ENCODE data around the gene RNF223. TPM values are rescaled to one million over a fixed set of nuclear protein-coding genes. Genes with fewer than 3 reads are reported as not detected.
A peak's percentile ranks its signal among the peaks of the same experiment; 100 is the strongest.

Gene RNF223
- total RNA-seq, 1 experiment from 2014 or later, result not detected

DNA sequence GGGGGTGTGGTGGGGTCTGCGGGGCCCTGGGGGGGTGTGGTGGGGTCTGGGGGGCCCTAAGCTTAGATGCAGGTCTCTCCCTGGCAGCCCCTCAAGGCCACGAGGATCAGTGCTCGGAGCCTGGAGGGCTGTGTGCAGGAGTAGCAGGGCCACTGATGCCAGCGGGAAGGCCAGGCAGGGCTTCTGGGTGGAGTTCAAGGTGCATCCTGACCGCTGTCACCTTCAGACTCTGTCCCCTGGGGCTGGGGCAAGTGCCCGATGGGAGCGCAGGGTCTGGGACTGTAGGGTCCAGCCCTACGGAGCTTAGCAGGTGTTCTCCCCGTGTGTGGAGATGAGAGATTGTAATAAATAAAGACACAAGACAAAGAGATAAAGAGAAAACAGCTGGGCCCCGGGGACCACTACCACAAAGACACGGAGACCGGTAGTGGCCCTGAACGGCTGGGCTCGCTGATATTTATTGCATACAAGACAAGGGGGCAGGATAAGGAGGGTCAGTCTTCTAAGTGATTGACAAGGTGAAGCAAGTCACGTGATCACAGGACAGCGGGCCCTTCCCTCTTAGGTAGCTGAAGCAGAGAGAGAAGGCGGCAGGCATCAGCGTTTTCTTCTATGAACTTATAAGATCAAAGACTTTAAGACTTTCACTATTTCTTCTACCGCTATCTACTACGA, 8.7 kb downstream of the RNF223 start:
- Mint-ChIP-seq H3K36me3 (ENCODE audit: insufficient read depth in 1 of 3, low read depth in 3 of 3) (no peaks in the 10 kb centered on the region), H3K4me1 (peaks cover 10 to 20% of the 10 kb centered on the region in 2 experiments), H3K27me3 (ENCODE audit: low read depth) (peaks cover 55% of the 10 kb centered on the region), H3K27ac (no peak overlapping the region; a peak in 1 of 7 replicates), H3K4me3 (peak overlapping the region in 1 of 2 experiments; percentile 5; a peak in 1 of 5 replicates), H3K9me3 (no peaks in the 10 kb centered on the region)
- Histone ChIP-seq H2AFZ (ENCODE audit: low read length) (no peak overlapping the region), H2AK5ac (ENCODE audit: insufficient read length, low read length) (no peak overlapping the region), H3K9ac (ENCODE audit: extremely low read depth, insufficient read length, low read length) (no peak overlapping the region), H3K18ac (ENCODE audit: insufficient read length, low read depth, low read length) (no peak overlapping the region), H4K8ac (replicated peaks; ENCODE audit: insufficient read length, low read depth, low read length) (no peak overlapping the region), H3K4me2 (ENCODE audit: insufficient read depth, insufficient read length, low read length) (no peak overlapping the region), H3T11ph (ENCODE audit: low read length) (no peak overlapping the region), H3K4me1 (ENCODE audit: insufficient read depth, low read length) (no peaks in the 10 kb centered on the region), H3K14ac (ENCODE audit: insufficient read depth, low read length) (no peak overlapping the region; the same call in 1 of the 2 replicates), H2BK5ac (ENCODE audit: insufficient read length, low read length) (no peak overlapping the region), H4K91ac (ENCODE audit: insufficient read length, low read depth, low read length) (no peak overlapping the region), H3K4ac (ENCODE audit: low read depth, low read length) (no peak overlapping the region), H4K20me1 (ENCODE audit: control insufficient read depth, insufficient read depth, insufficient read length) (no peaks in the 10 kb centered on the region), H2BK15ac (ENCODE audit: low read depth, low read length) (no peak overlapping the region), H3K79me2 (ENCODE audit: insufficient read depth, low read length) (no peaks in the 10 kb centered on the region), H3K56ac (ENCODE audit: insufficient read length, low read depth, low read length) (no peak overlapping the region), H2BK12ac (ENCODE audit: insufficient read length, low read depth, low read length) (no peak overlapping the region), H4K5ac (ENCODE audit: insufficient read length, low read depth, low read length) (no peak overlapping the region), H2BK20ac (ENCODE audit: low read depth, low read length, poor library complexity, severe bottlenecking) (no peak overlapping the region), H3K27me3 (ENCODE audit: insufficient read depth, low read length) (no peaks in the 10 kb centered on the region; the same call in 1 of the 2 replicates), H3K23ac (ENCODE audit: insufficient read length, low read depth, low read length) (no peak overlapping the region), H3K79me1 (ENCODE audit: insufficient read depth, low read depth, low read length, poor library complexity, severe bottlenecking) (no peaks in the 10 kb centered on the region), H3K9me3 (ENCODE audit: control insufficient read depth, low read depth, low read length) (no peaks in the 10 kb centered on the region), H3K23me2 (ENCODE audit: insufficient read length, low read depth, low read length, poor library complexity, severe bottlenecking) (peaks cover 3% of the 10 kb centered on the region), H3K27ac (ENCODE audit: insufficient read length, low read depth, low read length) (no peak overlapping the region), H2BK120ac (ENCODE audit: low read depth, low read length, poor library complexity, severe bottlenecking) (no peak overlapping the region)
- DNase-seq, result no peak
- TF ChIP-seq CTCF (conservative IDR thresholded peaks at IDR 0.05), result no peak
- WGBS (ENCODE audit: extremely low coverage, insufficient read length, low lambda C conversion rate), result no CpG with 5 or more reads among the region's 20 CpGs
